Testis (tissue), 3 donors: ENCODE results near the gene PBX1. TPM values are rescaled to one million over a fixed set of nuclear protein-coding genes. Genes with fewer than 3 reads are reported as not detected.

Experiments used
- DNase-seq: peaks from one replicate; pipeline ENCODE4 v3.0.0-alpha.2; 2019
- H3K27ac ChIP-seq, 2 donors: fragments of 200-600 bp; sonication (generic); one replicate each; pipeline ENCODE4 v1.5.1; 2019
- H3K27me3 ChIP-seq: fragments of 200-600 bp; sonication (generic); one replicate; pipeline ENCODE4 v1.5.1; 2019
- H3K36me3 ChIP-seq: fragments of 200-600 bp; sonication (generic); one replicate; pipeline ENCODE4 v1.5.1; 2017; ENCODE audit warnings: low read depth; ENCODE audit errors: missing control alignments
- H3K4me1 ChIP-seq: fragments of 200-600 bp; sonication (generic); one replicate; pipeline ENCODE4 v1.5.1; 2019
- H3K4me3 ChIP-seq, 2 donors: fragments of 200-600 bp; sonication (generic); one replicate each; pipeline ENCODE4 v1.5.1; 2017 to 2019
- H3K9me3 ChIP-seq: fragments of 200-600 bp; sonication (generic); one replicate; pipeline ENCODE4 v1.5.1; 2017
- CTCF ChIP-seq, 3 experiments: fragments of 450-650 bp in 2 of 3; fragments of 200-600 bp in 1 of 3; sonication (generic) in 1 of 3; IDR thresholded peaks; one replicate each; pipeline ENCODE4 v1.5.1; 2016 to 2019; ENCODE audit warnings: antibody characterized with exemption in 3 of 3, mild to moderate bottlenecking in 2 of 3, moderate library complexity in 1 of 3
- POLR2A ChIP-seq: fragments of 450-650 bp; IDR thresholded peaks from one replicate; pipeline ENCODE4 v1.6.1; 2017; ENCODE audit warnings: antibody characterized with exemption, mild to moderate bottlenecking, moderate library complexity
- WGBS, 2 donors: methylation state at CpG; one replicate each; pipeline ENCODE4 v1.1.5; 2018; 5-methylcytosine and 5-hydroxymethylcytosine counted together
- intact Hi-C: fragments of 100-400 bp; cut with DNase I; formaldehyde crosslinking; loops from one replicate; pipeline ENCODE4 v1.15.1; 2023; ENCODE audit warnings: low total_unique reads
- polyA plus RNA-seq: library from polyadenylated mRNA; stranded (reverse); fragments of 350-450 nt; fragmentation: Illumina TruSeq; extraction: RNeasy Lipid Tissue Mini Kit (QIAGEN cat#74804); gene quantifications from one replicate; pipeline ENCODE4 v1.2.3, GENCODE V29; 2014; ENCODE audit warnings: low read depth, low replicate concordance; ENCODE audit not compliant: insufficient read depth
- total RNA-seq, 2 donors: library from RNA; depleted of rRNA; stranded (reverse); fragments of >200 nt; gene quantifications; one replicate each; pipeline ENCODE4 v1.2.3, GENCODE V29; 2016

Gene PBX1
- total and polyA plus RNA-seq, 3 donors from 2014 or later = 20.2 to 25.0 (median 20.3) TPM

GRCh38 chr1:164590592-164590991 lies 31.6 kb downstream of the PBX1 start:
- Histone ChIP-seq H3K4me1 (no peaks in the 10 kb centered on the region), H3K4me3 (no peak overlapping the region), H3K27me3 (no peaks in the 10 kb centered on the region), H3K36me3 (no peaks in the 10 kb centered on the region), H3K27ac (no peak overlapping the region), H3K9me3 (no peaks in the 10 kb centered on the region)
- intact Hi-C loops = no loop called here
- no peak for TF ChIP-seq CTCF (IDR thresholded peaks at IDR 0.05)
- TF ChIP-seq POLR2A = no peak
- no peak for DNase-seq
- WGBS, 2 donors = 89 to 96% methylated on average over 5 of the region's 5 CpGs

- 76 to 94% methylated on average over 1 of the region's 1 CpG for WGBS, 2 donors
- intact Hi-C loops = no loop called here
- TF ChIP-seq POLR2A (no peak), CTCF (IDR thresholded peaks at IDR 0.05) (no peak)
- H3K4me3 ChIP-seq = no peak overlapping the region
- no peaks in the 10 kb centered on the region for H3K27me3 ChIP-seq
- H3K9me3 ChIP-seq = no peaks in the 10 kb centered on the region
- DNase-seq = no peak
- H3K4me1 ChIP-seq = no peaks in the 10 kb centered on the region
- H3K27ac ChIP-seq = no peak overlapping the region
- H3K36me3 ChIP-seq = no peaks in the 10 kb centered on the region
Observed at GRCh38 chr1:164591858-164592257, 32.9 kb downstream of the PBX1 start.

- TF ChIP-seq POLR2A = no peak
- TF ChIP-seq CTCF (IDR thresholded peaks at IDR 0.05) = no peak
- no peaks in the 10 kb centered on the region for H3K9me3 ChIP-seq
- H3K36me3 ChIP-seq = no peaks in the 10 kb centered on the region
- no peak overlapping the region for H3K27ac ChIP-seq
- H3K4me3 ChIP-seq = no peak overlapping the region
- no peaks in the 10 kb centered on the region for H3K27me3 ChIP-seq
- WGBS, 2 donors = 88 to 94% methylated on average over 5 of the region's 5 CpGs
- no peaks in the 10 kb centered on the region for H3K4me1 ChIP-seq
- intact Hi-C loops = no loop called here
- DNase-seq = no peak
Observed at GRCh38 chr1:164592634-164593033, 33.6 kb downstream of the PBX1 start.

GRCh38 chr1:164595212-164595611 lies 36.2 kb downstream of the PBX1 start:
- H3K4me3 ChIP-seq = no peak overlapping the region
- intact Hi-C loops = no loop called here
- no peaks in the 10 kb centered on the region for H3K4me1 ChIP-seq
- no peaks in the 10 kb centered on the region for H3K27me3 ChIP-seq
- 63 to 79% methylated on average over 4 of the region's 4 CpGs for WGBS, 2 donors
- no peaks in the 10 kb centered on the region for H3K9me3 ChIP-seq
- TF ChIP-seq POLR2A (no peak), CTCF (IDR thresholded peaks at IDR 0.05) (no peak)
- H3K27ac ChIP-seq = no peak overlapping the region
- no peaks in the 10 kb centered on the region for H3K36me3 ChIP-seq
- DNase-seq = no peak

- no peak overlapping the region for H3K4me3 ChIP-seq
- TF ChIP-seq POLR2A = no peak
- TF ChIP-seq CTCF (IDR thresholded peaks at IDR 0.05) = no peak
- DNase-seq = no peak
- H3K9me3 ChIP-seq = no peaks in the 10 kb centered on the region
- H3K27me3 ChIP-seq = no peaks in the 10 kb centered on the region
- no peaks in the 10 kb centered on the region for H3K4me1 ChIP-seq
- no peak overlapping the region for H3K27ac ChIP-seq
- intact Hi-C loops = no loop called here
- 85 to 86% methylated on average over 1 of the region's 1 CpG for WGBS, 2 donors
- no peaks in the 10 kb centered on the region for H3K36me3 ChIP-seq
Observed at GRCh38 chr1:164596172-164596571, 37.2 kb downstream of the PBX1 start.
